Mucosa of rectum (tissue), 2 donors: ENCODE data around the gene TMEM108.

ENCODE experiments used
- H3K27ac ChIP-seq, 2 donors: one replicate each; pipeline ENCODE4 v1.7.0; 2013; ENCODE audit warnings: inconsistent platforms in 2 of 2, low read depth in 2 of 2, low read length in 2 of 2
- H3K27me3 ChIP-seq, 2 donors: one replicate each; pipeline ENCODE4 v1.7.0; 2013; ENCODE audit warnings: low read length in 2 of 2; ENCODE audit not compliant: control insufficient read depth in 2 of 2, insufficient read depth in 2 of 2
- H3K36me3 ChIP-seq, 2 donors: one replicate each; pipeline ENCODE4 v1.7.0; 2013; ENCODE audit warnings: low read length in 2 of 2; ENCODE audit not compliant: control insufficient read depth in 2 of 2, insufficient read depth in 2 of 2
- H3K4me1 ChIP-seq, 2 donors: one replicate each; pipeline ENCODE4 v1.7.0; 2013; ENCODE audit warnings: low read length in 2 of 2, mild to moderate bottlenecking in 1 of 2; ENCODE audit not compliant: control insufficient read depth in 2 of 2, insufficient read depth in 2 of 2
- H3K4me3 ChIP-seq, 2 donors: one replicate each; pipeline ENCODE4 v1.7.0; 2013; ENCODE audit warnings: low read length in 2 of 2
- H3K9ac ChIP-seq, 2 donors: one replicate each; pipeline ENCODE4 v1.7.0; 2013; ENCODE audit warnings: low read length in 2 of 2, low read depth in 1 of 2, mild to moderate bottlenecking in 1 of 2
- H3K9me3 ChIP-seq, 2 donors: one replicate each; pipeline ENCODE4 v1.7.0; 2013; ENCODE audit warnings: low read length in 2 of 2; ENCODE audit not compliant: control insufficient read depth in 2 of 2
- donor health status: healthy.
- donor health status: Normal muscosa, but diverticular disease.

Gene TMEM108

GRCh38 chr3:133264920-133265319 lies 226.7 kb downstream of the TMEM108 start:
- H3K9ac ChIP-seq, result no peak overlapping the region
- H3K4me1 ChIP-seq, result no peaks in the 10 kb centered on the region
- no peaks in the 10 kb centered on the region for H3K9me3 ChIP-seq
- no peaks in the 10 kb centered on the region for H3K36me3 ChIP-seq
- H3K27me3 ChIP-seq, result no peaks in the 10 kb centered on the region
- no peak overlapping the region for H3K27ac ChIP-seq
- no peak overlapping the region for H3K4me3 ChIP-seq

DNA sequence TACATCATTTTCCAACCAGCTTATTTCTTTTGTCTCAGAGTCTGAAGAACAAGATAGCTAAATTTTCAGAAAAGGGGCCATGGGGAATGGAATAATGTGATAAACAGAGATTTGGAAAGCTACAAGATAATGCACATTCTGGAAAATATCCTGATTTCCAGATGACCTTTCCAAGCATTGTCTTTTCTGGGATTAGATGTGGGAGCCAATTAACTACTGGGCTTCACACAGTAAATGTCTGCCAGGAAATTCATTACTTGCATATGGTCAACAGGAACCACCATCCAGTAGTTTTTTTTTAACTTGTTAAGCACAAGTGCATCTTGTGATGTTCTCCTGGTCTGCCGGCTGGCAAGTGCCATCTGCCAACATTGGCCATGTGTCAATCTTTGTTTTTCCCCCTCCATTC lies 230.5 kb downstream of the TMEM108 start:
- Histone ChIP-seq H3K27me3 (no peaks in the 10 kb centered on the region), H3K9me3 (no peaks in the 10 kb centered on the region)

DNA sequence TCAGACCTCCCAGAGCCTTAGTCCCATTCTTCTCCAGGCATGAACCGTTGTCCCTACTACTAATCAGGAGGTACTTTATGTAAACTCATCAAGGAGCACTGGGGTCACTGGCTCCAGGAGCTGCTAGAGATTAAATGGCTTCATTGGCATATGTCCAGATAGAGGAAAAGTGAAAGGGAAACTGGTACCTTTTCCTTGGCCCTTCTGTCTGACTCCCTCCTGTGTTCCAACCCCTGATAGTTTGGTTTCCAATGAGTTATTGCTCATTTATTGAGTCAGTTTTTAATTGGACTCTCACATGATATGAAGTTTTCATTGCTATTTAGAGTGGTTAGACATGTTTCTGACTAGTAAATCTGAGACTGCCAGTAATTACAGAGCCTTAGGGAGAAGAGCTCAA lies 231.2 kb downstream of the TMEM108 start:
- H3K9ac ChIP-seq, result no peak overlapping the region
- H3K4me1 ChIP-seq, result no peaks in the 10 kb centered on the region
- H3K9me3 ChIP-seq, result no peaks in the 10 kb centered on the region
- H3K4me3 ChIP-seq, result no peak overlapping the region
- H3K27me3 ChIP-seq, result no peaks in the 10 kb centered on the region
- no peaks in the 10 kb centered on the region for H3K36me3 ChIP-seq
- H3K27ac ChIP-seq, result no peak overlapping the region

More for the DNA sequence above, 230.5 kb downstream of the TMEM108 start:
- Histone ChIP-seq H3K9ac (no peak overlapping the region), H3K4me1 (no peaks in the 10 kb centered on the region), H3K27ac (no peak overlapping the region), H3K4me3 (no peak overlapping the region), H3K36me3 (no peaks in the 10 kb centered on the region)

DNA sequence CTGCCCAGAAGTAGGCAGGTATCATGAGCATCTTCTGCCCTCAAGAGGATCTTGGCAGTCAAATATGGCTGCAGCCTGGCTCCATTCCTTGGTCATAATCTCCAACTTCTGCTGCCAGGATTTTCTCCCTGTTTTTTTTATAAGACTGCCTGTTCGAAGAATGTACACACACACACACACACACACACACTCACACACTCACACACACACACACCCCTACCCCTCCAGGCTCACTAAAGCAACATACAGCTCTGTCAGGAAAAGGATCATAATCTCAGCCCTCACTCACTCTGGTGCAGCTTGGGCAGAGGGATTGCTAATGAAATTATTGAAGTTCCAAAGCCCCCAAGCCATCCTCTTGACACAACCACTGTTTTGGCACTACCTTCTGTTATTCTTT lies 232.4 kb downstream of the TMEM108 start:
- no peaks in the 10 kb centered on the region for H3K4me1 ChIP-seq
- H3K27ac ChIP-seq, result no peak overlapping the region
- H3K27me3 ChIP-seq, result no peaks in the 10 kb centered on the region
- H3K9ac ChIP-seq, result no peak overlapping the region
- H3K9me3 ChIP-seq, result no peaks in the 10 kb centered on the region
- no peak overlapping the region for H3K4me3 ChIP-seq
- H3K36me3 ChIP-seq, result no peaks in the 10 kb centered on the region

- Histone ChIP-seq H3K9me3 (no peaks in the 10 kb centered on the region), H3K4me1 (no peaks in the 10 kb centered on the region), H3K27me3 (no peaks in the 10 kb centered on the region), H3K4me3 (no peak overlapping the region), H3K27ac (no peak overlapping the region), H3K9ac (no peak overlapping the region), H3K36me3 (no peaks in the 10 kb centered on the region)
Measured at GRCh38 chr3:133271042-133271441, 232.9 kb downstream of the TMEM108 start.

DNA sequence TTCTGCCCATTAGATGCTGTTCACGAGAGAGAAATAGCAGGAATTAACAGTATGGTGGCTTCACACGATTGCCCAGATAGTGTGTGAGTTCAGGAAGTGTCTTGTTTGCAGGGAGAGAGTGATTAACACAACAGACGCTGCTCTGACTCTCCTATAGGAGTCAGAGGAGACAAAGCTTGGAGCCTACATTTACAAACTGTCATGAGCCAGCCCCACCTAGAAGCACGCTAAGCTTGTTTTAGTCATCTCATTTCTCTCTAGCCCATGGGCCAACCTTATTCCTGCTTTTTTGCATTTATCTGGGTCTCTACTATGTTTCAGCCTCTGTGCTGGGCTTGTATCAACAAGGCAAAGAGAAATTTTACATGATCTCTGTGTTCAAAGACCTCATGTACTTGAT lies 233.3 kb downstream of the TMEM108 start:
- Histone ChIP-seq H3K27ac (no peak overlapping the region), H3K9ac (no peak overlapping the region), H3K4me1 (no peaks in the 10 kb centered on the region), H3K27me3 (no peaks in the 10 kb centered on the region), H3K9me3 (no peaks in the 10 kb centered on the region), H3K4me3 (no peak overlapping the region), H3K36me3 (no peaks in the 10 kb centered on the region)

DNA sequence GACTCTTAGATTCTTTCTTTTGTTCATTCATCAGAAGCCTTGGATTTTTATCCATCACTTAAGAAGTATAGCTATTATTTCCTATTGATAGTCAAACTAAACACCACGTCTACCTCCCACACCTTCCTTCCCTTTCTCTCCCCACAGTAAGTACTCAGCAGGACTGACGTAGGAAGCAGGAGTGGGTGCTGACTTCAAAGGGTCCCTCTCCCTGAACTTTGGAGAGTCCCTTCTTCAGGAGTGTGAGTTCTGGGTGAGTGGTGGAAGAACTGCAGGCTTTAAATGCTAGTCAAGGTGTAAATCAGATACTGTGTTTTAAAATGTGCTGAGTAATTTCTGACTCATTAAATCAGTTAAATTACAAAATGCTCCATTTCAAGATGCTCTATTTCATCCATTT lies 235.2 kb downstream of the TMEM108 start:
- H3K9me3 ChIP-seq, result no peaks in the 10 kb centered on the region
- no peaks in the 10 kb centered on the region for H3K4me1 ChIP-seq
- H3K4me3 ChIP-seq, result no peak overlapping the region
- no peaks in the 10 kb centered on the region for H3K27me3 ChIP-seq
- no peak overlapping the region for H3K9ac ChIP-seq
- H3K27ac ChIP-seq, result no peak overlapping the region
- H3K36me3 ChIP-seq, result no peaks in the 10 kb centered on the region

DNA sequence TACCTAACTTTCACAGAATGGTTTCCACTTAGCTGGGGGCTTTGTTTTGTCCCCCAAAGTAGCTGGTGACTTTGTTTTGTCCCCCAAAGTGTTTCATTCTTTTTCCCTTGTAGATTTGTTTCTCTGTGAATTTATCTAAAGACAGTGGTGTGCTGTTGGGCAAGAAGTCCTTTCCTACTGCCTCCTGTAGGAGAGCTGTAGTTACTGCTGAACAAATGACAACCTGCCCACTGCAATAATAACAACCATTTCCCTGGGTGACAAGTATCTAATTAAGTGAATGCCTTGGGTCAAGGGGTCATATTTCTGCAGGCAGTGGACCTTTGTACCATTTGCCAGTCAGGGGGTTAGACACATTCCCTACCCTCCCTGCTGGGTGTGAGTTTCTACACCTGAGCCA lies 236.3 kb downstream of the TMEM108 start:
- no peak overlapping the region for H3K9ac ChIP-seq
- H3K4me1 ChIP-seq, result no peaks in the 10 kb centered on the region
- H3K36me3 ChIP-seq, result no peaks in the 10 kb centered on the region
- no peak overlapping the region for H3K4me3 ChIP-seq
- H3K9me3 ChIP-seq, result no peaks in the 10 kb centered on the region
- H3K27ac ChIP-seq, result no peak overlapping the region
- no peaks in the 10 kb centered on the region for H3K27me3 ChIP-seq

DNA sequence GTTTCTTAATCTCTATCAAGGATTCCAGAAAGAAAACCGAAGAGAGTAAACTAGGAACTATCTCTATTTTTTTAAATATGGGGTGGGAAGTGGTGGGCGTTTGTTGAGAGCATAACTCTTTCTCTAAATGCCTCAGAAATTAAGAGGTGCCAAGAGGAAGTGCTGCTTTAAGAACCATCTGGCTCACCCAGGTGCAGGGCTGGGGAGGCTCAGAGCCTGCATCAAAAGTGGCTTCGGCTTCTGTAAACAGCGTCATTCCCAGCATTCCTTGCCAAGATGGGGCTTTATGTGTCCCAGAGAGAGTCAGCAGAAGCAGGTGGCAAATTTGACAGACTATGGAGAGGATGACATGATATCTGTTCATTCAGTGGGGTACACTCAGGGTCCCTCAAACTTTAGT lies 238.4 kb downstream of the TMEM108 start:
- no peak overlapping the region for H3K4me3 ChIP-seq

DNA sequence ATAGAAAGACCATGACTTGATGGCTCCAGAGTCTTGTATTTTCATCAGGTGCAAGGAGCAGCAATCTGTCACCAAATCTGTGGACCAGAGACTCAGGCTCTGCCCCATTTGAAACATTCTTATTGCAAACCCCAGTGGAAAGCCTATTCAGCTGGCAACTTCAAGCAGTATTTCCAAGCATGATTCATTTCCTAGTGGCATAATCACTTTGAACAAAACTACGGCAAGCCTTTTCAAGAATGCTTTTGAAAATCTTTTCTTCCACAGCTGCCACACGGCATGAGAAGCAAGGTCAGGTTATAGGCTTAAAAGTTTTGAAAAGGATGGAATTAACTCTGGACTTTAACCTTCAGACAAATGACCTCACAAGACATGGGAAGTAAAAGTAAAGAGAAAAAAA lies 239.6 kb downstream of the TMEM108 start:
- H3K36me3 ChIP-seq, result no peaks in the 10 kb centered on the region
- H3K9ac ChIP-seq, result no peak overlapping the region
- no peaks in the 10 kb centered on the region for H3K27me3 ChIP-seq
- H3K4me3 ChIP-seq, result no peak overlapping the region
- no peaks in the 10 kb centered on the region for H3K4me1 ChIP-seq
- H3K27ac ChIP-seq, result no peak overlapping the region
- H3K9me3 ChIP-seq, result no peaks in the 10 kb centered on the region

More for the DNA sequence above, 238.4 kb downstream of the TMEM108 start:
- no peaks in the 10 kb centered on the region for H3K36me3 ChIP-seq
- H3K27me3 ChIP-seq, result no peaks in the 10 kb centered on the region
- no peaks in the 10 kb centered on the region for H3K4me1 ChIP-seq
- no peak overlapping the region for H3K27ac ChIP-seq
- no peak overlapping the region for H3K9ac ChIP-seq
- no peaks in the 10 kb centered on the region for H3K9me3 ChIP-seq
